Caco-2 (cell line): ENCODE results near the gene PCK1. TPM values are rescaled to one million over a fixed set of nuclear protein-coding genes. Genes with fewer than 3 reads are reported as not detected.

Source experiments
- BruUV-seq: library from RNA; stranded (reverse); fragments of 400-500 nt; replicated peaks from 2 replicates; lab custom pipeline; 2021; lab: Mats Ljungman, UMichigan
- CTCF ChIA-PET: fragments of 300-600 bp; sonication (Branson Sonifier 250); formaldehyde crosslinking; loops from one replicate; lab custom pipeline; 2022; ENCODE audit warnings: antibody characterized with exemption; lab: Charles Lee
- POLR2A ChIA-PET: fragments of 300-600 bp; sonication (Branson Sonifier 250); formaldehyde crosslinking; loops from one replicate; lab custom pipeline; 2022; ENCODE audit warnings: antibody characterized with exemption; lab: Charles Lee
- DNase-seq, 2 experiments: peaks; one replicate each; pipeline versions ENCODE4 v3.0.0 to v3.0.0-alpha.2; 2020 to 2022
- H3K27me3 ChIP-seq: replicated peaks from 2 replicates; pipeline ENCODE4 v1.6.0; 2011; ENCODE audit warnings: low read length; ENCODE audit not compliant: control insufficient read depth, insufficient read depth
- H3K36me3 ChIP-seq: 2 replicates; pipeline ENCODE4 v1.5.1; 2011; ENCODE audit warnings: low read length; ENCODE audit not compliant: control insufficient read depth, insufficient read depth
- H3K4me1 ChIP-seq: fragments of 250-450 bp; sonication (Bioruptor Pico); 2 replicates; pipeline ENCODE4 v1.5.1; 2020; ENCODE audit warnings: mild to moderate bottlenecking
- H3K4me3 ChIP-seq: 2 replicates; pipeline ENCODE4 v1.5.1; 2011; ENCODE audit warnings: low read depth, mild to moderate bottlenecking, control low read depth, low read length
- H3K9me3 ChIP-seq: fragments of 250-450 bp; sonication (Bioruptor Pico); 2 replicates; pipeline ENCODE4 v1.5.1; 2020; ENCODE audit warnings: mild to moderate bottlenecking, moderate library complexity
- H3K27ac Mint-ChIP-seq: one replicate; pipeline ENCODE4 v1.8.0; 2022; ENCODE audit warnings: mixed read lengths; ENCODE audit not compliant: unreplicated experiment
- H3K27me3 Mint-ChIP-seq: one replicate; pipeline ENCODE4 v1.8.0; 2022; ENCODE audit warnings: mixed read lengths; ENCODE audit not compliant: insufficient read depth, unreplicated experiment
- H3K36me3 Mint-ChIP-seq: one replicate; pipeline ENCODE4 v1.8.0; 2022; ENCODE audit warnings: mild to moderate bottlenecking, mixed read lengths; ENCODE audit not compliant: insufficient read depth, unreplicated experiment
- H3K4me1 Mint-ChIP-seq: one replicate; pipeline ENCODE4 v1.8.0; 2022; ENCODE audit warnings: low read depth, mixed read lengths; ENCODE audit not compliant: unreplicated experiment
- H3K4me3 Mint-ChIP-seq: one replicate; pipeline ENCODE4 v1.8.0; 2022; ENCODE audit warnings: mild to moderate bottlenecking, moderate library complexity, mixed read lengths; ENCODE audit not compliant: unreplicated experiment
- H3K9me3 Mint-ChIP-seq: one replicate; pipeline ENCODE4 v1.8.0; 2022; ENCODE audit warnings: mixed read lengths; ENCODE audit not compliant: unreplicated experiment
- CTCF ChIP-seq, 2 experiments: fragments of 200-600 bp in 1 of 2; IDR thresholded peaks; 1 replicate in 1 of 2; 2 replicates in 1 of 2; pipeline versions ENCODE4 v1.5.1 to v1.8.0; 2011 to 2022; ENCODE audit warnings: antibody characterized with exemption in 1 of 2, control low read depth in 1 of 2, inconsistent platforms in 1 of 2, low read depth in 1 of 2, low read length in 1 of 2, mild to moderate bottlenecking in 1 of 2, moderate library complexity in 1 of 2; ENCODE audit not compliant: insufficient read depth in 1 of 2, severe bottlenecking in 1 of 2, unreplicated experiment in 1 of 2
- intact Hi-C: fragments of 100-400 bp; cut with micrococcal nuclease; formaldehyde crosslinking; loops from one replicate; pipeline ENCODE4 v1.10.0; 2022; ENCODE audit not compliant: unreplicated experiment
- total RNA-seq: library from RNA; stranded (reverse); gene quantifications from 2 replicates; pipeline ENCODE4 v1.2.3, GENCODE V29; 2022

Gene PCK1
- total RNA-seq, 1 experiment from 2014 or later = not detected

GRCh38 chr20:57578476-57579165, 17.7 kb downstream of the PCK1 start:
- H3K4me1 ChIP-seq = no peaks in the 10 kb centered on the region
- no peak overlapping the region for H3K27ac Mint-ChIP-seq
- no peaks in the 10 kb centered on the region; the same call in 1 of the 2 replicates for H3K27me3 ChIP-seq
- no peaks in the 10 kb centered on the region for H3K36me3 Mint-ChIP-seq
- ChIA-PET POLR2A (no interaction called here), CTCF (interaction anchor here (1.1 kb wide), 1 partner anchor 14 kb away, joined by 3 read pairs; no protein-coding TSS in a partner anchor)
- no TSS peak for BruUV-seq
- intact Hi-C loops = no loop called here
- DNase-seq = no peak
- no peaks in the 10 kb centered on the region for H3K36me3 ChIP-seq
- peaks cover 8% of the 10 kb centered on the region for H3K27me3 Mint-ChIP-seq
- H3K4me3 Mint-ChIP-seq = no peak overlapping the region
- no peaks in the 10 kb centered on the region for H3K9me3 Mint-ChIP-seq
- no peak for TF ChIP-seq CTCF (IDR thresholded peaks at IDR 0.05; ENCODE audit: insufficient read depth in 1 of 2, low read depth in 1 of 2, low read length in 1 of 2, severe bottlenecking in 1 of 2, unreplicated experiment in 1 of 2)
- H3K4me1 Mint-ChIP-seq = no peaks in the 10 kb centered on the region
- H3K9me3 ChIP-seq = no peaks in the 10 kb centered on the region
- H3K4me3 ChIP-seq = no peak overlapping the region

- H3K27ac Mint-ChIP-seq = no peak overlapping the region
- H3K9me3 ChIP-seq = no peaks in the 10 kb centered on the region
- H3K4me3 ChIP-seq = no peak overlapping the region
- ChIA-PET CTCF (interaction anchor here (0.6 to 1.1 kb wide), 2 partner anchors 15 to 659 kb away, joined by 3 read pairs; no protein-coding TSS in a partner anchor), POLR2A (no interaction called here)
- TF ChIP-seq CTCF (IDR thresholded peaks at IDR 0.05; ENCODE audit: insufficient read depth in 1 of 2, low read depth in 1 of 2, low read length in 1 of 2, severe bottlenecking in 1 of 2, unreplicated experiment in 1 of 2) = no peak
- no peak for DNase-seq
- H3K36me3 Mint-ChIP-seq = no peaks in the 10 kb centered on the region
- H3K9me3 Mint-ChIP-seq = no peaks in the 10 kb centered on the region
- H3K36me3 ChIP-seq = no peaks in the 10 kb centered on the region
- H3K4me1 ChIP-seq = no peaks in the 10 kb centered on the region
- intact Hi-C loops = no loop called here
- H3K4me1 Mint-ChIP-seq = no peaks in the 10 kb centered on the region
- no peaks in the 10 kb centered on the region; the same call in 1 of the 2 replicates for H3K27me3 ChIP-seq
- H3K27me3 Mint-ChIP-seq = peaks cover 8% of the 10 kb centered on the region
- no TSS peak for BruUV-seq
- H3K4me3 Mint-ChIP-seq = no peak overlapping the region
These were observed 18.5 kb downstream of the PCK1 start for GRCh38 chr20:57579331-57579897.

- H3K9me3 Mint-ChIP-seq = no peaks in the 10 kb centered on the region
- Histone ChIP-seq H3K36me3 (no peaks in the 10 kb centered on the region), H3K4me3 (no peak overlapping the region), H3K9me3 (no peaks in the 10 kb centered on the region), H3K4me1 (no peaks in the 10 kb centered on the region), H3K27me3 (no peaks in the 10 kb centered on the region; the same call in 1 of the 2 replicates)
- ChIA-PET POLR2A (no interaction called here), CTCF (interaction anchor here (0.6 to 0.7 kb wide), 2 partner anchors 293 to 658 kb away, joined by 3 read pairs; no protein-coding TSS in a partner anchor)
- no peak overlapping the region for H3K4me3 Mint-ChIP-seq
- no peak overlapping the region for H3K27ac Mint-ChIP-seq
- intact Hi-C loops = loop anchor here (2.0 kb wide), 1 partner anchor 19 kb away; the partner anchor contains the start of gene PCK1
- H3K36me3 Mint-ChIP-seq = no peaks in the 10 kb centered on the region
- no peaks in the 10 kb centered on the region for H3K4me1 Mint-ChIP-seq
- peaks cover 11% of the 10 kb centered on the region for H3K27me3 Mint-ChIP-seq
- TF ChIP-seq CTCF (IDR thresholded peaks at IDR 0.05; ENCODE audit: insufficient read depth in 1 of 2, low read depth in 1 of 2, low read length in 1 of 2, severe bottlenecking in 1 of 2, unreplicated experiment in 1 of 2) = no peak
- no TSS peak for BruUV-seq
- DNase-seq = no peak
These were observed 19.1 kb downstream of the PCK1 start for GRCh38 chr20:57579898-57580447.
